ENCODE measurements around the gene TIMM10B. TPM values are rescaled to one million over a fixed set of nuclear protein-coding genes. Genes with fewer than 3 reads are reported as not detected.
A peak's percentile ranks its signal among the peaks of the same experiment; 100 is the strongest.

TIMM10B gene
- polyA plus RNA-seq, 1 donor from 2014 or later: 24.9 TPM

DNA sequence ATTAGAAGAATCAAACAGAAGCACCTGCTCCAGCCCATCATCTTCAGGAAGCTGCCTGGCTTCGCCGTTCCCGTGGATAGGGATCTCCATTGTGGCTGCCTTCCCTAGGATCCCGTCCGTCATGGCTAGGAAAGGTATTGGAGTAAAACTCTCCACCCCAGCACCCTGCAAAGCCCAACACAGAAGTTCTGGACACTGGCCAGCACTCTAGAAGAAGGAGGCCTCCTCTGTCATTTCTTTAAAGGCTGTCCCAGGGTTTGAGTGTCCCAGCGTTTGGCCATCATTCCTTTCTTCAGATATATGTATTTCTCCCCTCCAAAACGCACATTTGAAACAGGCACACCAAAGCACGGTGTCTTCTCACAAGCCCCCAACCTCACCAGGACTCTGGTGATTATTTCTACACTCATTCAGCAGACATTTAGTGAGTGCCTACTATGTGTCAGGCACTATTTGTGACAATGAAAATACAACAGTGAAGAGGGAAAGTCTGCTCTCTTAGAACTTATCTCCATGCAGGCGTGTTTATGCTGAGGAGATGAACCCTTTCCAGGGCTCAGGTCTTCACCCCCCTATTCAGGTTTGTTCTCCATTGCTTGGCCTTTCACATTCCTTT, 894 bp upstream of the TIMM10B start:
- Histone ChIP-seq H3K27ac (ENCODE audit: low read length) (peak overlapping the region; percentile 66), H3K36me3 (ENCODE audit: insufficient read depth, low read length) (no peaks in the 10 kb centered on the region), H2AFZ (ENCODE audit: low read depth, low read length) (no peak overlapping the region), H3K9ac (ENCODE audit: low read length) (peak overlapping the region; percentile 88), H3K27me3 (ENCODE audit: insufficient read depth, low read depth, low read length) (no peaks in the 10 kb centered on the region), H3K4me2 (ENCODE audit: low read length) (peak overlapping the region; percentile 91), H3K79me2 (replicated peaks; ENCODE audit: insufficient read depth, low read length) (peaks cover 26% of the 10 kb centered on the region), H3K4me3 (ENCODE audit: low read length) (peak overlapping the region; percentile 74), H4K20me1 (ENCODE audit: insufficient read depth) (no peaks in the 10 kb centered on the region), H3K9me3 (ENCODE audit: low read length) (no peaks in the 10 kb centered on the region), H3F3A (ENCODE audit: insufficient read depth, low read length, poor library complexity, severe bottlenecking) (no peaks in the 10 kb centered on the region), H3K9me2 (ENCODE audit: insufficient read depth, low read length) (no peaks in the 10 kb centered on the region)
- TF ChIP-seq EZH2 (IDR thresholded peaks at IDR 0.05; ENCODE audit: borderline replicate concordance, insufficient read depth, low read length, poor library complexity, severe bottlenecking): no peak
- TF ChIP-seq TAF1 (IDR thresholded peaks at IDR 0.05; ENCODE audit: low read depth): no peak
- TF ChIP-seq, protein P1, sequence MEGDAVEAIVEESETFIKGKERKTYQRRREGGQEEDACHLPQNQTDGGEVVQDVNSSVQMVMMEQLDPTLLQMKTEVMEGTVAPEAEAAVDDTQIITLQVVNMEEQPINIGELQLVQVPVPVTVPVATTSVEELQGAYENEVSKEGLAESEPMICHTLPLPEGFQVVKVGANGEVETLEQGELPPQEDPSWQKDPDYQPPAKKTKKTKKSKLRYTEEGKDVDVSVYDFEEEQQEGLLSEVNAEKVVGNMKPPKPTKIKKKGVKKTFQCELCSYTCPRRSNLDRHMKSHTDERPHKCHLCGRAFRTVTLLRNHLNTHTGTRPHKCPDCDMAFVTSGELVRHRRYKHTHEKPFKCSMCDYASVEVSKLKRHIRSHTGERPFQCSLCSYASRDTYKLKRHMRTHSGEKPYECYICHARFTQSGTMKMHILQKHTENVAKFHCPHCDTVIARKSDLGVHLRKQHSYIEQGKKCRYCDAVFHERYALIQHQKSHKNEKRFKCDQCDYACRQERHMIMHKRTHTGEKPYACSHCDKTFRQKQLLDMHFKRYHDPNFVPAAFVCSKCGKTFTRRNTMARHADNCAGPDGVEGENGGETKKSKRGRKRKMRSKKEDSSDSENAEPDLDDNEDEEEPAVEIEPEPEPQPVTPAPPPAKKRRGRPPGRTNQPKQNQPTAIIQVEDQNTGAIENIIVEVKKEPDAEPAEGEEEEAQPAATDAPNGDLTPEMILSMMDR (IDR thresholded peaks at IDR 0.05; ENCODE audit: poor library complexity, severe bottlenecking): no peak
- no peak for TF ChIP-seq POLR2AphosphoS5 (IDR thresholded peaks at IDR 0.05)
- no peak for TF ChIP-seq SMC3 (conservative IDR thresholded peaks at IDR 0.05; ENCODE audit: poor library complexity)
- TF ChIP-seq RAD21 (conservative IDR thresholded peaks at IDR 0.05): no peak
- no peak for TF ChIP-seq MXI1 (conservative IDR thresholded peaks at IDR 0.05; ENCODE audit: poor library complexity, severe bottlenecking)
- TF ChIP-seq EP300 (conservative IDR thresholded peaks at IDR 0.05; ENCODE audit: poor library complexity, severe bottlenecking): no peak
- TF ChIP-seq, protein P2, sequence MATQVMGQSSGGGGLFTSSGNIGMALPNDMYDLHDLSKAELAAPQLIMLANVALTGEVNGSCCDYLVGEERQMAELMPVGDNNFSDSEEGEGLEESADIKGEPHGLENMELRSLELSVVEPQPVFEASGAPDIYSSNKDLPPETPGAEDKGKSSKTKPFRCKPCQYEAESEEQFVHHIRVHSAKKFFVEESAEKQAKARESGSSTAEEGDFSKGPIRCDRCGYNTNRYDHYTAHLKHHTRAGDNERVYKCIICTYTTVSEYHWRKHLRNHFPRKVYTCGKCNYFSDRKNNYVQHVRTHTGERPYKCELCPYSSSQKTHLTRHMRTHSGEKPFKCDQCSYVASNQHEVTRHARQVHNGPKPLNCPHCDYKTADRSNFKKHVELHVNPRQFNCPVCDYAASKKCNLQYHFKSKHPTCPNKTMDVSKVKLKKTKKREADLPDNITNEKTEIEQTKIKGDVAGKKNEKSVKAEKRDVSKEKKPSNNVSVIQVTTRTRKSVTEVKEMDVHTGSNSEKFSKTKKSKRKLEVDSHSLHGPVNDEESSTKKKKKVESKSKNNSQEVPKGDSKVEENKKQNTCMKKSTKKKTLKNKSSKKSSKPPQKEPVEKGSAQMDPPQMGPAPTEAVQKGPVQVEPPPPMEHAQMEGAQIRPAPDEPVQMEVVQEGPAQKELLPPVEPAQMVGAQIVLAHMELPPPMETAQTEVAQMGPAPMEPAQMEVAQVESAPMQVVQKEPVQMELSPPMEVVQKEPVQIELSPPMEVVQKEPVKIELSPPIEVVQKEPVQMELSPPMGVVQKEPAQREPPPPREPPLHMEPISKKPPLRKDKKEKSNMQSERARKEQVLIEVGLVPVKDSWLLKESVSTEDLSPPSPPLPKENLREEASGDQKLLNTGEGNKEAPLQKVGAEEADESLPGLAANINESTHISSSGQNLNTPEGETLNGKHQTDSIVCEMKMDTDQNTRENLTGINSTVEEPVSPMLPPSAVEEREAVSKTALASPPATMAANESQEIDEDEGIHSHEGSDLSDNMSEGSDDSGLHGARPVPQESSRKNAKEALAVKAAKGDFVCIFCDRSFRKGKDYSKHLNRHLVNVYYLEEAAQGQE (IDR thresholded peaks at IDR 0.05; ENCODE audit: borderline replicate concordance): no peak

DNA sequence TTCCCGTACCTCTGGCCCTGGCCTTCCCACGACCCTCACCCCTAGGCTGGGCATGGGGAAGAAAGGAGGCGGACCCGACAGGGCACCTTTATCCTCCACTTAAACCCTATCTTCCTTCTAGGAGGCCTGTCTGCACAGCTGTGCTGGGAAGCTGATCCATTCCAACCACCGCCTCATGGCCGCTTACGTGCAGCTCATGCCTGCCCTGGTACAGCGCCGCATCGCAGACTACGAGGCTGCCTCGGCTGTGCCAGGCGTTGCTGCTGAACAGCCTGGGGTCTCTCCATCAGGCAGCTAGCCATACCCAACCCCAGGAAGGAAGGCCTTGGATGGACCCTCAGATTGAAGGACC, 599 bp downstream of the TIMM10B start:
- H3K79me2 ChIP-seq (replicated peaks; ENCODE audit: insufficient read depth, low read length): peaks cover 26% of the 10 kb centered on the region
- no peaks in the 10 kb centered on the region for H3K9me3 ChIP-seq (ENCODE audit: low read length)
- peak overlapping the region; percentile 81 for H3K27ac ChIP-seq (ENCODE audit: low read length)
- H3F3A ChIP-seq (ENCODE audit: insufficient read depth, low read length, poor library complexity, severe bottlenecking): no peaks in the 10 kb centered on the region
- no peaks in the 10 kb centered on the region for H3K27me3 ChIP-seq (ENCODE audit: insufficient read depth, low read depth, low read length)
- H3K9me2 ChIP-seq (ENCODE audit: insufficient read depth, low read length): no peaks in the 10 kb centered on the region
- H3K4me3 ChIP-seq (ENCODE audit: low read length): peak overlapping the region; percentile 74
- H4K20me1 ChIP-seq (ENCODE audit: insufficient read depth): no peaks in the 10 kb centered on the region
- TF ChIP-seq POLR2AphosphoS5 (IDR thresholded peaks at IDR 0.05): no peak
- no peak for TF ChIP-seq EZH2 (IDR thresholded peaks at IDR 0.05; ENCODE audit: borderline replicate concordance, insufficient read depth, low read length, poor library complexity, severe bottlenecking)
- TF ChIP-seq, protein P1 (IDR thresholded peaks at IDR 0.05; ENCODE audit: poor library complexity, severe bottlenecking): no peak
- TF ChIP-seq, protein P2 (IDR thresholded peaks at IDR 0.05; ENCODE audit: borderline replicate concordance): peak; percentile 5
- peak overlapping the region; percentile 74 for H3K9ac ChIP-seq (ENCODE audit: low read length)
- H3K4me2 ChIP-seq (ENCODE audit: low read length): peak overlapping the region; percentile 90
- peak overlapping the region; percentile 56 for H2AFZ ChIP-seq (ENCODE audit: low read depth, low read length)
- no peaks in the 10 kb centered on the region for H3K36me3 ChIP-seq (ENCODE audit: insufficient read depth, low read length)

Measured in neural cell (in vitro differentiated cells).